GM18511 (cell line): ENCODE results near the gene CFAP161.

ENCODE experiments used
- ATAC-seq: cut with Tn5 transposase; IDR thresholded peaks from one replicate; pipeline ENCODE4 v1.9.1; 2021; ENCODE audit warnings: mild to moderate bottlenecking, moderate library complexity; ENCODE audit not compliant: unreplicated experiment

The CFAP161 gene

GRCh38 chr15:81133782-81134461 lies at the start of gene CFAP161:
Gene CFAP161 (plus strand): TSS chr15:81134270. CDS start chr15:81134330, 60 bp downstream.
- no peak for ATAC-seq

DNA sequence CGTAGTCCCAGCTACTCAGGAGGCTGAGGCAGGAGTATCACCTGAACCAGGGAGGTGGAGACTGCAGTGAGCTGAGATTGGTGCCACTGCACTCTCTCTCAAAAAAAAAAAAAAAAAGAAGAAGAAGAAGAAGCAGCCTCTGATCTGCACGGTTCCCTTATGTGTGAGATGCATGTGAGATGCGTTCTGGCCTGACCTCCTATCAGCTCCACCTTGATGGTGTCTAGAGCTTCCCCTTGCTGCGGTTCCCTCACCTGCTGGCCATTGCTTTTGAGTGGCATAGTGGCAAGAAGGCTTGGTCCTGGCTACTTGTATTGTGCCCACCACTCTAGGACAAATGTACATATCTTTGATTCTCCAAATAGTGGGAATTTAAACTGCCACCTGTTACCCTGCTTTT lies 49.4 kb upstream of the CFAP161 start:
- no peak for ATAC-seq

DNA sequence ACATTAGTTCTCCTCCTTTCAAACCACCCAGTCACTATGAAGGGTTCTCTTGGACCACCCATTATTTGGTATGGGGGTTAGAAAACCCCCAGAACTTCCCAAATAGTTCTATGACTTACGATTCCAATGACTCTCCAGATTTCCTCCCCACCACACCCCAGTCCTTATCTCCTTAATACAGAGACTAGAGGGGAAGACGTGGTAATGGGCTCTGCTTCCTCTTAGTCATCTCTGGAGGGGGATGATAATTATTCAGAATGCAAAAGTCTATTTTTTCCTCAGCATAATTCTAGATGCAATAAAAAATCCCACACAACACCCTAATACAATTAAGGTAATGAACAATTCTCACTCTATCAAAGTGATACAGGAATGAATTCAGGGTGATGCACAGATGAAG lies 48.9 kb upstream of the CFAP161 start:
- ATAC-seq, result no peak

- ATAC-seq, result no peak
These were observed 48.2 kb upstream of the CFAP161 start for GRCh38 chr15:81085898-81086297.

GRCh38 chr15:81087066-81087465 lies 47.0 kb upstream of the CFAP161 start:
- ATAC-seq, result no peak

DNA sequence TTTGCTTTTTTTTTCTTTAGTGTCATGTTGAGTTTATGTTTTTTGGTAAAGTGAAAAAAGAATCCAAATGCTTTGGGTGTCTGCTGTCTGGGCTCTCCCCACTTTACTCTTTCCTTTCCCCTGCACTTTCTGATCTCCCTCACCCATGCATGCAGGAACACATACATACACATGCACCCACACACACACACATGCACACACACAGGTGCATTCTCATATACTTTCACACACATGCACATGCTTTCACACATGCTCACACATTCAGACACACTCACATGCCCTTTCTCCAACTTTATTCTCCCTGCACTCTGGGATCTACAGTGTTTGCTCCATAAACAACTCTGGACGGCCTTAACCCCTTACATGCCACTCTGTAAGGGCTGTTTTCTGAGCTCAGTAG lies 46.4 kb upstream of the CFAP161 start:
- no peak for ATAC-seq

- ATAC-seq, result no peak
These were observed 45.5 kb upstream of the CFAP161 start for GRCh38 chr15:81088470-81089013.

GRCh38 chr15:81091889-81092558 lies 42.0 kb upstream of the CFAP161 start:
- no peak for ATAC-seq

DNA sequence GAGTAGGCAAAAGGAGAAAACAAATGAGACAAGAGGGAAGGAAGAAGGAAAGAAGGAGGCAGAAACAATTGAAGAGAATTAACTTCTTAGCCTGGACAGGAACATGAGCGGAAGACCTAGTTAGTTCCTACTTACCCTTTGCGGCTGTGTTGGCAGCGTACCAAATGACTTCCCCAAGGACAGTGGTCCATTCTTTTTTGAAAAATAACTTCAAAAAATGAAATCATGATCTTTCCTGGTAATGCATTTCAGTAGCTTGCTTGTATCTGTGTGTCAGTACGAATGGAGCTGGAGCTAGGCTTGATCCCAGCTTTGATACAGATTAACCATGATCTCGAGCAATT lies 41.5 kb upstream of the CFAP161 start:
- no peak for ATAC-seq

DNA sequence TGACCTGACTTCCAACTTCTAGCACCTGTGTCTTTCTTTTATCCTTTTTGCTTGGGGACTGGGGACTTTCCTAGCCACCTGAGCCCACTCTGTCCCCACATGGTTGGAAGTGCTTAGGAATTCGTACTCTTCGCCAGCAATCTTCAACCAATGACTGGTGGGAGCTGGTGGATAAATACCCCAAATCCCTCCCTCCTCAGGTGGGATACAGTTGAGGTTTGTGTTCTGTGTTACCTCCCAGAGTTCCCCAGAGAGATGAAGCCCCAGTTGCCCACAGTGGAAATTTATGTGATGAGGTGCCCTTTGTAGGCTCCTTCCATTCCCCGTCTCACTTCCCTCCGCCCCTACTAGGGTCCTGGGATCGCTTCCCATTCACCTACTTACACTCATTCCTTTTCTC lies 40.1 kb upstream of the CFAP161 start:
- no peak for ATAC-seq

DNA sequence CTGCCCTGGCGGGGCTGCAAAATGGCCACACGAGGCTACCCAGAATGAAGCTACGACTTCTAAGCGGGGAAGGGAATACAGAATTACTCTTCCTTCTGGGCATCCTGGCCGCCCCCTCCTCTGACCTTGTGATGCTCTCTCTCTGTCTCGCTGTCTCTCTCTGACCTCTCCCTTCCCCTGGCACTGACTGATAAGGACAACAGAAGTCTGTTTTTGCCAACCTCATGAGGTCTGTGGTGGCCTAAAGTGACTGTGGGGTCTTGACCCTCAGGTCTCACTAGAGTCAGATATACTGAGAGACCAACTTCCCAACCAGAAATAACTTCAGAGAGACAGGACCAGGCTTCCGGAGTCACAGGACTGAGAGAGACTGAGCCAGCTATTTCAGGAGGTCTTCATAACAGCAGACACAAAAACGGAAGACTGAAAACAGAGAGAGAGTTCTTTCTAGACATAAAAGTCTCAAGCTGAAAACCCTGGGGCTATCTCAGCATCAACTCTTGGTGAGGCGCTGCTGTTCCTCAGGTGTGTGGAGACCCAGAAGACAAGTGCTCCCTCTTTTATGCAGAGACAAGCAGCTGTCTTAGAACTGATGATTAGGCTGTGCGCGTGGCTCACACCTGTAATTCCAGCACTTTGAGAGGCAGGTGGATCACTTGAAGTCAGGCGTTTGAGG lies 38.2 kb upstream of the CFAP161 start:
- no peak for ATAC-seq

GRCh38 chr15:81096398-81096797 lies 37.7 kb upstream of the CFAP161 start:
- ATAC-seq, result no peak

DNA sequence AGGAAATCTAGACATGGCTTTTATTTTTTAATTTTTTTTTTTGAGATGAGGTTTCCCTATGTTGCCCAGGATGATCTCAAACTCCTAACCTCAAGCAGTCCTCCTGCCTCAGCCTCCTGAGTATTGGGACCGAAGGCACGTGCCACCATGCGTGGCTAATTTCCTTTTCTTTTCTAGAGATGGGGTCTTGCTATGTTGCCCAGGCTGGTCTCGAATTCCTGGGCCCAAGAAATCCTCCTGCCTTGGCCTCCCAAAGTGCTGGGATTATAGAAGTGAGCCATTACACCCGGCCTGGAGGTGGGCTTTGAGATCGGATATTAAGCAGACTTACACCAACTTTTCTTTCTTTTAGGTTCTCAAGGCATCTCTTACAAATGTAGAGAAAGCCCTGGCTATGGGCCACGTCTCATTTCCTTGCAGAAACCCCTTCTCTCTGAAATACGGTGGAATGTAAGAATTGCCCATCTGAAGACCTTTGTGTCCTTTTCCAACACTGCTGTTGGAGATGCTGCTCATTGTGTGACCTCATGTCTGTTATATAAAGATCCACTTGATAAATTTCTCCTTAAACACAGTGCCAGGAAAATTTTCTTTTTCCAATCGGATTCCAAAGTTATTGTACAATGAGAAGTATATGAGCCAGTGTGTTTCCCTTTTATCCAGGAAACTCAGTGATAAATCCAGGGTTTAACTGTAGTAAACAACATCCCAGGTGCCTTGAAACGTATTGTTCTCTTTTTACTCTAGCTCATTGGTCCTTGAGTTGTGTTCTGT lies 36.8 kb upstream of the CFAP161 start:
- ATAC-seq, result no peak

DNA sequence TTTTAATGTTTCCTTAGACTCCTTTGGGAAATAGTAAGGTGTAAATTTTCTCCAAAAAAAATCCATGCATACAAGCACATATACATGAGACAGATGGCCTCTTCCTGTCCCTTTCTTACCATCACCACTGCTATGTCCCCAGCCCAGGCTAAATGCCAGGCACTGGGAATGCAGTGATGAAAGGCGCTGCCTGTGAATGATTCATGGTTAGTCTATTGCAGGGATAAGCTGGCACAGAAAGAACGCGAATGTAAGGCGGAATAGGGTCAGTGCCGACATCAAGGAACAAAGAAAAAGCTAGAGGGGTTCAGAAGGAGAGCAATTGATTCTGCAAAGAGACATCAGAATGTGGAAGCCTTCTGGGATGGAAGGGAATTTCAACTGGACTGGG lies 36.2 kb upstream of the CFAP161 start:
- no peak for ATAC-seq

- no peak for ATAC-seq
These were observed 35.7 kb upstream of the CFAP161 start for GRCh38 chr15:81098349-81098748.

GRCh38 chr15:81098861-81099651 lies 35.0 kb upstream of the CFAP161 start:
- ATAC-seq, result no peak

DNA sequence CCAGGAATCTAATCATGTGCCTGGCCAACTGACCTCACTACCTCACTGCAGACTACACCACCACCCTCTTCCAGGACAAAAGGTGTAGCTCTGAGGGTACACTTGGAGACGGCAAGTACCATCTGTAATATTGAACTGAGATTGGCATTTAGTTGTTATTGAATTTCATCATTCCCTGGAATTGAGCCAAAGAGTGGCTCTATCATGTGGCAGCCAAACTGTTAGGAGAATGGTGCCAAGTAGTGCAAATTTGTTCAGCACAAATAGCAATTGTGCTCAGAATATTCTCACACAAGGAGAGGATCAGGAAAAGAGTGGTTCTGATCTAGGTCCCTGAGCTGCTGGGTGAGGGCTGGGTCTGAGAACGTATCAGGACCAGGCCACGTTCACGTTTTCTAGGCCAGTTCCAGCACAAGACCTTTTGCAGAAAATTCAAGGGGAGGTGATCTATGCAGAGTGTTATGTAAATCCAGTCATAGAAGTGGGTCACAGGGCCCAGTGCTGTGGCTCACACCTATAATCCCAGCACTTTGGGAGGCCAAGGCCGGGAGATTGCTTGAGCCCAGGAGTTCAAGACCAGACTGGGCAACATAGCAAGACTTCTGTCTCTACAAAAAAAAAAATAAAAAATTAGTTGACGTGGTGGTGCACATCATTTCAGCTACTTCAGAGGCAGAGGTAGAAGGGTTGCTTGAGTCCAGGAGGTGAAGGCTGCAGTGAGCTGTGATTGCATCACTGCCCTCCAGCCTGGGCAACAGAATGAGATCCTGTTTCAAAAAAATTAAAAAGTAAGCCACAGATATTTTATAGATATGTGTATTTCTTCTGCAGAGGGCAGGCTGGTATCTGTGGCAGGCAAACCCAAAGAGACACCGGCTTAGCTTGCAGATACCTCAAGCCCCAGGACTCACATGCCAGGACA lies 31.9 kb upstream of the CFAP161 start:
- no peak for ATAC-seq

- ATAC-seq, result no peak
These were observed 30.2 kb upstream of the CFAP161 start for GRCh38 chr15:81103857-81104256.

DNA sequence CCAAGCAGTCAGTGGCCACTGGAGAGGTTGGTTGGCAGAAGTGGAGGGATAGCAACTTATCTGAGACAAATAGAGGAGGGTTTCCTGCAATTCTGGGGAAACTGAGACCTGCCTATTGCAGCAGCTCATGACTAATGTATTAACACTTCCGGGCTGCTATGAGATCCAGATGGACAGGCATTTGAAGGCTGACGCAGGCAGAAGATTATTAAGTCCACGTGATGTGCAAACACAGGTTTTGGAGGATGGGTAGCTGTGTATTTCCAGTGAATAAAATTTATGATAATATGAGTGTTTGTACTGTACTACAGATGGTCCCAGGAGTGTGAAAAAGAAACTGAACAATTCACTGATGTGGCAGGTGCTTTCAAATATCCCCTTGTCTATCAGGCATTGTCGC lies 28.5 kb upstream of the CFAP161 start:
- ATAC-seq, result no peak
